Testis (tissue), 3 donors: Measurements from ENCODE around the gene GCNT2. TPM values are rescaled to one million over a fixed set of nuclear protein-coding genes. Genes with fewer than 3 reads are reported as not detected.
A peak's percentile ranks its signal among the peaks of the same experiment; 100 is the strongest.

Experiments
- DNase-seq: peaks from one replicate; pipeline ENCODE4 v3.0.0-alpha.2; 2019
- H3K27ac ChIP-seq, 2 donors: fragments of 200-600 bp; sonication (generic); one replicate each; pipeline ENCODE4 v1.5.1; 2019
- H3K27me3 ChIP-seq: fragments of 200-600 bp; sonication (generic); one replicate; pipeline ENCODE4 v1.5.1; 2019
- H3K36me3 ChIP-seq: fragments of 200-600 bp; sonication (generic); one replicate; pipeline ENCODE4 v1.5.1; 2017; ENCODE audit warnings: low read depth; ENCODE audit errors: missing control alignments
- H3K4me1 ChIP-seq: fragments of 200-600 bp; sonication (generic); one replicate; pipeline ENCODE4 v1.5.1; 2019
- H3K4me3 ChIP-seq, 2 donors: fragments of 200-600 bp; sonication (generic); one replicate each; pipeline ENCODE4 v1.5.1; 2017 to 2019
- H3K9me3 ChIP-seq: fragments of 200-600 bp; sonication (generic); one replicate; pipeline ENCODE4 v1.5.1; 2017
- POLR2A ChIP-seq: fragments of 450-650 bp; IDR thresholded peaks from one replicate; pipeline ENCODE4 v1.6.1; 2017; ENCODE audit warnings: antibody characterized with exemption, mild to moderate bottlenecking, moderate library complexity
- WGBS, 2 donors: methylation state at CpG; one replicate each; pipeline ENCODE4 v1.1.5; 2018; 5-methylcytosine and 5-hydroxymethylcytosine counted together
- intact Hi-C: fragments of 100-400 bp; cut with DNase I; formaldehyde crosslinking; loops from one replicate; pipeline ENCODE4 v1.15.1; 2023; ENCODE audit warnings: low total_unique reads
- polyA plus RNA-seq: library from polyadenylated mRNA; stranded (reverse); fragments of 350-450 nt; fragmentation: Illumina TruSeq; extraction: RNeasy Lipid Tissue Mini Kit (QIAGEN cat#74804); gene quantifications from one replicate; pipeline ENCODE4 v1.2.3, GENCODE V29; 2014; ENCODE audit warnings: low read depth, low replicate concordance; ENCODE audit not compliant: insufficient read depth
- small RNA-seq, 2 donors: library from RNA; depleted of rRNA; stranded (forward); fragments of <200 nt; gene quantifications; one replicate each; pipeline ENCODE3, GENCODE V24; 2016
- total RNA-seq, 2 donors: library from RNA; depleted of rRNA; stranded (reverse); fragments of >200 nt; gene quantifications; one replicate each; pipeline ENCODE4 v1.2.3, GENCODE V29; 2016
- TF ChIP-seq, protein P1 (sequence below), 3 experiments: fragments of 450-650 bp in 2 of 3; fragments of 200-600 bp in 1 of 3; sonication (generic) in 1 of 3; IDR thresholded peaks; one replicate each; pipeline ENCODE4 v1.5.1; 2016 to 2019; ENCODE audit warnings: antibody characterized with exemption in 3 of 3, mild to moderate bottlenecking in 2 of 3, moderate library complexity in 1 of 3

GCNT2 gene
- total and polyA plus RNA-seq, 3 donors from 2014 or later = 12.8 to 28.0 (median 17.0) TPM

DNA sequence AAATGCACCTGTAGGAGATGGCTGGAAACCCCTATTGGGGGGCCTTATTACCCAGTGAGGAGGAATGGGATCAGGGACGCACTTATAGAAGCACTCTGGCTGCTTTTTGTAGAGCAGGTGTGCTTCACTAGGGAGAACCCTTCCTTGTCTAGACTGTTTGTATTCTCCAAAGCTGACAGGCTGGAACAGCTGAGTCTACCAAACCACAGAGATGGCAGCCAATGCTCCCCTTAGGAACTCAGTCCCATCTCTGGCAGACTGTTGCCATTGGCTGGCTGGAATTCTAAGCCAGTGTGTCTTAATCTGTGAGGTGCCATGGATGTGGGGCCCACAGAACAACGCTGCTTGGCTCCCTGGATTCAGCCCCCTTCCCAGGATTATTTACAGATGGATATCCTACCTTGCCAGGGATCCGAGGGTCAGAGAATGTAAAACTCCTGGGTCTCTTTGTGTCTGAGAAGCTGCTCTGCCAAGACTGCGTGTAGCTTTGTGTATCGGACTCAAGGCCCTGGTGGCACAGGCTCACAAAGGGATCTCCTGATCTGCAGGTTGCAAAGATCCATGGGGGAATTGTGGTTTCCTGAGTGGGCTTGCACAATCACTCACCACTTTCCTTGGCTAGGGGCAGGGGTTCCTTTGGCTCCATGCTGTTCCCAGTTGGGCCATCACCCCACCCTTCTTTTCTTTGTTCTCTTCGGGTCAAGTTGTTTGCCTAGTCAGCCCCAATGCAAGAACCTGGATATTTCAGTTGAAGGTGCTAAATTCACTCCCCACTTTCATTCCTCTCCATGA lies 147.2 kb downstream of the GCNT2 start:
- no peak for TF ChIP-seq POLR2A
- TF ChIP-seq, protein P1, sequence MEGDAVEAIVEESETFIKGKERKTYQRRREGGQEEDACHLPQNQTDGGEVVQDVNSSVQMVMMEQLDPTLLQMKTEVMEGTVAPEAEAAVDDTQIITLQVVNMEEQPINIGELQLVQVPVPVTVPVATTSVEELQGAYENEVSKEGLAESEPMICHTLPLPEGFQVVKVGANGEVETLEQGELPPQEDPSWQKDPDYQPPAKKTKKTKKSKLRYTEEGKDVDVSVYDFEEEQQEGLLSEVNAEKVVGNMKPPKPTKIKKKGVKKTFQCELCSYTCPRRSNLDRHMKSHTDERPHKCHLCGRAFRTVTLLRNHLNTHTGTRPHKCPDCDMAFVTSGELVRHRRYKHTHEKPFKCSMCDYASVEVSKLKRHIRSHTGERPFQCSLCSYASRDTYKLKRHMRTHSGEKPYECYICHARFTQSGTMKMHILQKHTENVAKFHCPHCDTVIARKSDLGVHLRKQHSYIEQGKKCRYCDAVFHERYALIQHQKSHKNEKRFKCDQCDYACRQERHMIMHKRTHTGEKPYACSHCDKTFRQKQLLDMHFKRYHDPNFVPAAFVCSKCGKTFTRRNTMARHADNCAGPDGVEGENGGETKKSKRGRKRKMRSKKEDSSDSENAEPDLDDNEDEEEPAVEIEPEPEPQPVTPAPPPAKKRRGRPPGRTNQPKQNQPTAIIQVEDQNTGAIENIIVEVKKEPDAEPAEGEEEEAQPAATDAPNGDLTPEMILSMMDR (IDR thresholded peaks at IDR 0.05) = no peak
- Histone ChIP-seq H3K9me3 (no peaks in the 10 kb centered on the region), H3K4me1 (no peaks in the 10 kb centered on the region), H3K27me3 (no peaks in the 10 kb centered on the region), H3K27ac (no peak overlapping the region), H3K36me3 (no peaks in the 10 kb centered on the region), H3K4me3 (no peak overlapping the region)
- WGBS, 2 donors = 86 to 91% methylated on average over 6 of the region's 6 CpGs
- intact Hi-C loops = no loop called here
- no peak for DNase-seq

DNA sequence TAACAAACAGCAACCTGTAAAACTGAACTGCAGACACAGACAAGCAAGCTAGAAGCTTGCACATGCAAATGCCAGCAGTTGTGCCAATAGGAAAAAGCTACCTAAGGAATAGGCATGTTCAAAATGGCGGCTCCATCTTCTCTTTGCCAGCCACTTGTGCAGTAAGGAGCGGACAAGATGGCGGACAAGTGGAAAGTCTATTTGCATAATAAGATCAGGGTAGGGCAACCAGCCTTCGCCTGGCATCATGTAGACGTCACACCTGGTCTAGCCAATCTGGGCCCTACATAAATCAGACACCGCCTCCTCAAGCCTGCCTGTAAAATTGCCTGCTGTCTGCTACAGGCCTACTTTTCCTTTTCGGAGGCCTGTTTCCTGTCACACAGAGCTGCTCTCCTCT lies 155.3 kb downstream of the GCNT2 start:
- TF ChIP-seq, protein P1 (IDR thresholded peaks at IDR 0.05) = no peak
- TF ChIP-seq POLR2A = no peak
- peak overlapping the region in 1 of 2 donors; percentile 36 for H3K4me3 ChIP-seq
- 62 to 72% methylated on average over 7 of the region's 7 CpGs for WGBS, 2 donors

GRCh38 chr6:10678456-10678855 lies 157.3 kb downstream of the GCNT2 start:
- intact Hi-C loops = no loop called here
- H3K36me3 ChIP-seq = no peaks in the 10 kb centered on the region
- no peaks in the 10 kb centered on the region for H3K9me3 ChIP-seq
- H3K27me3 ChIP-seq = no peaks in the 10 kb centered on the region
- WGBS, 2 donors = 88 to 97% methylated on average over 4 of the region's 4 CpGs
- H3K4me1 ChIP-seq = no peaks in the 10 kb centered on the region
- H3K4me3 ChIP-seq = no peak overlapping the region
- DNase-seq = no peak
- no peak overlapping the region for H3K27ac ChIP-seq
- no peak for TF ChIP-seq POLR2A
- TF ChIP-seq, protein P1 (IDR thresholded peaks at IDR 0.05) = no peak

More for the DNA sequence above, 155.3 kb downstream of the GCNT2 start:
- Histone ChIP-seq H3K36me3 (no peaks in the 10 kb centered on the region), H3K27ac (no peak overlapping the region), H3K27me3 (no peaks in the 10 kb centered on the region), H3K4me1 (no peaks in the 10 kb centered on the region), H3K9me3 (no peaks in the 10 kb centered on the region)
- peak; percentile 81 for DNase-seq
- intact Hi-C loops = no loop called here

Small RNA genes within 50 kb of the gene (small RNA-seq; reads per million reads assigned to genes)
- 0 reads per million in 2 donors for gene RF00019

Other genes with a start within 250 kb of the GCNT2 start
- 1 to 10 TPM; 2.7 to 4.8 TPM for gene TFAP2A, start 106.3 kb upstream of the GCNT2 start, total RNA-seq
- 3.3 TPM for gene TFAP2A, start 106.3 kb upstream of the GCNT2 start, polyA plus RNA-seq
- 10 to 100 TPM in 1 of 2 donors, 1 to 10 TPM in 1; 7.9 to 14.3 TPM for gene C6orf52, start 173.3 kb downstream of the GCNT2 start, total RNA-seq
- gene C6orf52, start 173.3 kb downstream of the GCNT2 start, polyA plus RNA-seq = 21.7 TPM
- 10 to 100 TPM; 11.0 to 12.5 TPM for gene PAK1IP1, start 173.6 kb downstream of the GCNT2 start, total RNA-seq
- gene PAK1IP1, start 173.6 kb downstream of the GCNT2 start, polyA plus RNA-seq = 9.5 TPM
- gene TMEM14C, start 201.7 kb downstream of the GCNT2 start, total RNA-seq = 10 to 100 TPM; 71.3 to 83.4 TPM
- 90.1 TPM for gene TMEM14C, start 201.7 kb downstream of the GCNT2 start, polyA plus RNA-seq
- 100 to 1,000 TPM in 1 of 2 donors, 10 to 100 TPM in 1; 91.7 to 106 TPM for gene TMEM14B, start 226.5 kb downstream of the GCNT2 start, total RNA-seq
- 63.8 TPM for gene TMEM14B, start 226.5 kb downstream of the GCNT2 start, polyA plus RNA-seq